GM13977 (cell line): Measurements from ENCODE around the gene HID1.
"Not testable (repeated sequence)": the region's sequence is repeated elsewhere in the genome, so short reads cannot be mapped to it uniquely, and the experiment has no call there.

Experiments
- DNase-seq: peaks from one replicate; pipeline ENCODE4 v3.0.0; 2012; ENCODE audit warnings: low spot score
- in situ Hi-C: fragments of 300-500 bp; cut with MboI; formaldehyde crosslinking; loops from one replicate; pipeline ENCODE4 v1.12.0; 2022; ENCODE audit warnings: low sequenced_read_pairs, low pct_unique_long_range_greater_than_20kb, mixed read lengths, inconsistent platforms; ENCODE audit not compliant: unreplicated experiment
- TF ChIP-seq, protein P1 (sequence below): IDR thresholded peaks from 2 replicates; pipeline ENCODE4 v1.5.1; 2012; ENCODE audit warnings: mild to moderate bottlenecking, control low read depth; ENCODE audit not compliant: insufficient read depth; ENCODE audit errors: extremely low read depth, missing control alignments

The HID1 gene

DNA sequence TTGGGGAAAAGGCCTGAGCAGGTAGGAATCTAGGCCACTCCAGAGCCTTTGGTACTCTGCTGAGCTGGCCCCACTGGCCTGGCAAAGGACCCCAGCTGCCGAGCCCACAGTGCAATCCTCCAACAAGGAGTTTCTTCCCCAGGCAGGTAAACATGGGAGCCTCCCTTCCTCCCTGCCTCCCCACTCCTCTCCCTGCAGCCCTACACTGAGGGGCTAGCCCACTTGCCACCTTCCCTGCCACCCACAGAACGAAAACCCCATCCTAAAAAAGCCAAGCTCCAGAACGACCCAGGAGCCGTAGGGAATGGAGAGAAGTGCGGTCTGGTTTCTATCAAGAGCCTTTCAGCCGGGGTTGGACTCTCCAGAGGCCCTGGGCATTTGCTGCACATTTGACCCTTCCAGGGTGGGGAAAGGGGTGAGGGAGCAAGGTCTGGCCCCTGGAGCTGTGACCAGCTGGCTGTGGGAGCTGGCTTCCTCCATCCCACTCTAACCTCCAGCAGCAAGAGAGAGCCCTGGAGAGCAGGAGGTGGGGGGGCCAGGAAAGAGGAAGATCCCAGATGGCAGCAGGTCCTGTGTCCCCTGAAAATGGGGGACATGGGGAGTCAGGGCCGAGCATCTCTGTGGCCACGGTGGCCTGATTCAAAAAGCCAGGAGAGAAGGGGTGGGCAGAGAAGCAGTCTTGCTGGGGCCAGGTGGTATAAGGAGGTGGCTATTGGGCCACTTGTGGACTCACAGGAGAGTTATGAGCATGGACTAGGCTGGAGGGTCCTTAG lies 1.3 kb downstream of the HID1 start:
- in situ Hi-C loops, result no loop called here
- TF ChIP-seq, protein P1, sequence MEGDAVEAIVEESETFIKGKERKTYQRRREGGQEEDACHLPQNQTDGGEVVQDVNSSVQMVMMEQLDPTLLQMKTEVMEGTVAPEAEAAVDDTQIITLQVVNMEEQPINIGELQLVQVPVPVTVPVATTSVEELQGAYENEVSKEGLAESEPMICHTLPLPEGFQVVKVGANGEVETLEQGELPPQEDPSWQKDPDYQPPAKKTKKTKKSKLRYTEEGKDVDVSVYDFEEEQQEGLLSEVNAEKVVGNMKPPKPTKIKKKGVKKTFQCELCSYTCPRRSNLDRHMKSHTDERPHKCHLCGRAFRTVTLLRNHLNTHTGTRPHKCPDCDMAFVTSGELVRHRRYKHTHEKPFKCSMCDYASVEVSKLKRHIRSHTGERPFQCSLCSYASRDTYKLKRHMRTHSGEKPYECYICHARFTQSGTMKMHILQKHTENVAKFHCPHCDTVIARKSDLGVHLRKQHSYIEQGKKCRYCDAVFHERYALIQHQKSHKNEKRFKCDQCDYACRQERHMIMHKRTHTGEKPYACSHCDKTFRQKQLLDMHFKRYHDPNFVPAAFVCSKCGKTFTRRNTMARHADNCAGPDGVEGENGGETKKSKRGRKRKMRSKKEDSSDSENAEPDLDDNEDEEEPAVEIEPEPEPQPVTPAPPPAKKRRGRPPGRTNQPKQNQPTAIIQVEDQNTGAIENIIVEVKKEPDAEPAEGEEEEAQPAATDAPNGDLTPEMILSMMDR, result no peak
- DNase-seq, result no peak

DNA sequence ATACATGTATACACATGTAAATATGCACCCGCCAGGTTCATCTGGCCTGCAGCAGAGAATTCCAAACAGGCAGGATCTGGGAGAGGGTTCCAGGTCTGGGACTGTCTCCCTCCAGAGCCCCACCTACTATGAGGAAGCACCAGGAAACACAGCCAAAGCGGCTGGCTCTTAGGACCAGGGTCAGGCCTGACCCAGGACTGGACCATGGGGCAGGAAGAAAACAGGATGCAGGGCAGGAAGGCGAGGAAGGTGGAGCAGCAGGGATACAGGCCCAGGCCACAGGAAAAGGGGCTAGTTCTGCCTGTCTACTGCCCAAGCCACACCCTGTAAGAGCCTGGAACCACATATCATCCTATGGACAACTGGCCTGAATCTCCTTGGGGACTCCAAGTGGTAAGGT lies 2.2 kb downstream of the HID1 start:
- in situ Hi-C loops, result no loop called here
- DNase-seq, result no peak
- TF ChIP-seq, protein P1, result no peak

DNA sequence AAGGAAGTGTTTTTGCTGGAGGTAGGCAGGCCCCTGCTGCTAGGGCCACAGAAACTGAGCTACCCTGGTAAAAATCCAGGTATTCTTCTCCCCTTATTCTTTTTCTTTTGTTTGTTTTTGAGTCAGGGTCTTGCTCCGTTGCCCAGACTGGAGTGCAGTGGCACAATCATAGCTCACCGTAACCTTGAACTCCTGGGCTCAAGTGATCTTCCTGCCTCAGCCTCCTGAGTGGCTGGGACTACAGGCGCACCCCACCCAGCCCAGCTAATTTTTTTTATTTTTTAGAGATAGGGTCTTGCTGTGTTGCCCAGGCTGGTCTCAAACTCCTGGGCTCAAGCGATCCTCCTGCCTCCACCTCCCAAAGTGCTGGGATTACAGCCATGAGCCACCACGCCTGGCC lies 3.1 kb downstream of the HID1 start:
- not testable (repeated sequence) for DNase-seq

DNA sequence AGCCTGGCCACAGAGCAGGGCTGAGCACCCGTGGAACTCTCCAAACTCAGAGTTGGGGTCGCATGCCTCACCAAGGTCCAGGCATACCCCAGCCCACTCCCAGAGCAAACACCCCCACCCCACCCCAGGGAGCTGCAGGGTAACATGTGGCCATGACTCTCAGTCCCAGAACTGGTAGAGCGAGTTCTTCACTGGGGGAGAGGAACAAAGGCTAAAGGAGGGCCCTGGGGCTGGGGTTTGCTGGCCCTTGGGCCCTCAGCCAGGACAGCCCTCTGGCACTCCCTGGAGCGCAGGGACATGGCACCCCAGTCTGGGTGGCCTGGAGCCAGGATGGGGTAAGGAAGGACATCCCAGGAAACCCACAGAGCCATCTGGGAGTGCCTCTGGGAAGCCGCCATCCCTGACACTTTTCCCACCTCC lies 4.2 kb downstream of the HID1 start:
- TF ChIP-seq, protein P1, result no peak
- in situ Hi-C loops, result no loop called here
- DNase-seq, result no peak

More for the DNA sequence above, 3.1 kb downstream of the HID1 start:
- in situ Hi-C loops, result not testable (repeated sequence)

DNA sequence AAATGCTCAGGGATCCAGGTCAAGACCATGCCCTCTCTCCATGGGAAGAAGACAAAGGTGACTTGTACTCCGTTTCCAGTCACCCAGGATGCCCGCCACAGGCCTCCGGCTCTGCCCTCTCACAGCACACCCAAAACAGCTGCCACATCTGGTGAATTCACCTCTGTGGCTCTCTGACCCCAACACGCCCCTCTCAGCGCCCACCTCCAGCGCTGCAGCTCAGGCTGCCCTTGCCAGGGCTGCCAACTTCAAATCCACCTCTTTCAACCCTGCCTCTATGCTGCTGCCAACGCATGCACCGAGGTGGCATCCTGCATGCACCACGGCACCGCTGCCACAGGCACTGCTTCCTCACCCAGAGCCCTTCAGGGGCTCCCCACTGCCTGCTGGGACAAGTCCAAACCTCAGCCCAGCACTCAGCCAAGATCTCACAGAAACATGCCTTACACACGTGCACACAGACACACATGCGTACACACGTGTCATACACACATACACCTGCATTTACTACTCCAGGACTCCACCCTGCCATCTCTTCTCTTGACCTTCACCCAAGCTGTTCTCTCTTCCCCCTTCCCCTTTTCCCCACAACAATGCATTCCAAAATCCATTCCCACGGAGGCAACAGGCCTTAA lies 7.5 kb downstream of the HID1 start:
- in situ Hi-C loops, result no loop called here
- TF ChIP-seq, protein P1, result no peak
- no peak for DNase-seq

DNA sequence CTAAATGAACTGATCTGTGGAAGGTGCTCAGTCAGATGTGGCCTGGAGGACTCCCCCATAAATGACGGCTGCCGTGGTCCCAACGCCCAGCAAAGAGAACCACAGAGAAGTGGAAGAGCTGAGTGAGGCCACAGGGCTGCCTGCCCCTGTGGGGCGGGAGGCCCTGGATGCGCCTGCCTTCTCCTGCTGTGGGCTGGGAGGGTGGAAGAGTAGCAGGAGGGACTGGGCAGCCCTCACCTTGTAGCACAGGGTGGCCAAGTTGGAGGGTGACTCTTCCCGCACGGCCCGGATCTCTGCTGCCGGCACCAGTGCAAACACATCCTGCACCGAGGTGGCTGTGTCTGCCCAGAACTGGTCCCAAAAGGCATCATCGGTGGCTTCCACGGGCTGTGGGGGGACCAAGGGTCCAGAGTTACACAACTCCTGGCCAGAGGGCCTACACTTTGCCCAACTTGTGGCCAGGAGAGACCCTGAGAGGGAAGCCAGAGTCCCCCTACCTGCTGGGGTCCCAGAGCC lies 8.3 kb downstream of the HID1 start:
- in situ Hi-C loops, result no loop called here
- TF ChIP-seq, protein P1, result no peak
- no peak for DNase-seq

DNA sequence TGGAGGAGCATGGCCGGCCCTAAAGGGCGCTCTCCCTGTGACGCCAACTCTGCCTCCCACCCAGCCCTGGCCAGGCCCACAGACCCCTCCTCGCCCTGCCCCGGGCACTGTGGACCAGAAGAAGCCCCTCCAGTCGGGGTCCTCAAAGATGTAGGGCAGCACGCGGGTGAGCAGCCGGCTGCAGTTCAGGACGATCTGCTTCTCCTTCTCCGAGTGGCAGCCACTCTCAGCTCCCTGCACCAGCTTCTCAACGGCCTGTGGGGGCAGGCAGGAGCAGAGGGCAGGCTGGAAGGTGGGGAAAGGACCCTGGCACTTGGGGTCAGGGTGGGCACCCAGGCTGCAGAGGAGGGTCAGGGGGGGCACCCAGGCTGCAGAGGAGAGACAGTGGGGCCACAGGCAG lies 8.9 kb downstream of the HID1 start:
- DNase-seq, result no peak
- in situ Hi-C loops, result no loop called here
- TF ChIP-seq, protein P1, result no peak
